K562 (cell line): Measurements from ENCODE around the gene TTC22. TPM values are rescaled to one million over a fixed set of nuclear protein-coding genes. Genes with fewer than 3 reads are reported as not detected.

Experiments
- BHLHE40 ChIP-seq: IDR thresholded peaks from 2 replicates; pipeline ENCODE4 v1.6.1; 2011; ENCODE audit warnings: low read length, improper control_type of control experiment
- BMI1 ChIP-seq: fragments of 150-350 bp; IDR thresholded peaks from 2 replicates; pipeline ENCODE4 v1.6.1; 2014; ENCODE audit warnings: low read length
- CBX3 ChIP-seq, 2 experiments: IDR thresholded peaks; 1 replicate in 1 of 2; 2 replicates in 1 of 2; pipeline ENCODE4 v1.6.1; 2012; ENCODE audit warnings: inconsistent platforms in 2 of 2, low read length in 2 of 2, borderline replicate concordance in 1 of 2, control low read depth in 1 of 2
- CBX5 ChIP-seq: IDR thresholded peaks from 2 replicates; pipeline ENCODE4 v1.6.1; 2014; ENCODE audit warnings: low read depth, borderline replicate concordance
- FOS ChIP-seq: IDR thresholded peaks from 3 replicates; pipeline ENCODE4 v1.6.1; 2011; ENCODE audit not compliant: insufficient read length; ENCODE audit errors: extremely low read depth
- FOXJ3 ChIP-seq: sonication (generic); formaldehyde crosslinking; IDR thresholded peaks from 2 replicates; pipeline ENCODE4 v1.4.0; 2020; ENCODE audit warnings: mild to moderate bottlenecking, missing genetic modification reagents
- KAT8 ChIP-seq: fragments of 450-650 bp; IDR thresholded peaks from 2 replicates; pipeline ENCODE4 v1.6.1; 2016; ENCODE audit warnings: low read depth, mild to moderate bottlenecking
- SP2 ChIP-seq: IDR thresholded peaks from 2 replicates; pipeline ENCODE4 v1.6.1; 2011; ENCODE audit warnings: mild to moderate bottlenecking, low read depth, low read length, moderate library complexity; ENCODE audit not compliant: poor library complexity, severe bottlenecking; ENCODE audit errors: extremely low read depth
- SREBF2 ChIP-seq: sonication (generic); formaldehyde crosslinking; IDR thresholded peaks from 2 replicates; pipeline ENCODE4 v1.4.0; 2020; ENCODE audit warnings: mild to moderate bottlenecking, missing genetic modification reagents
- XRCC4 ChIP-seq: IDR thresholded peaks from one replicate; pipeline ENCODE4 v1.6.1; 2011; ENCODE audit not compliant: insufficient read depth, insufficient read length; ENCODE audit errors: extremely low read depth
- ZNF217 ChIP-seq: sonication (generic); formaldehyde crosslinking; IDR thresholded peaks from 2 replicates; pipeline ENCODE4 v1.8.0; 2022; ENCODE audit warnings: mild to moderate bottlenecking, missing genetic modification reagents
- polyA plus RNA-seq, 8 experiments: library from polyadenylated mRNA; depleted of rRNA in 4 of 8; stranded (reverse) in 5 of 8; unstranded in 3 of 8; fragments of >200 nt; fragmentation: Nextera tagmentation in 2 of 8; fragmentation: Illumina TruSeq in 1 of 8; extraction: Ambion mirVana in 2 of 8; extraction: Trizol in 1 of 8; gene quantifications; 2 replicates each; pipeline versions ENCODE4 v1.2.1 to v1.2.3, GENCODE V29; 2011 to 2014; ENCODE audit warnings: inconsistent platforms in 1 of 8, missing spikeins in 1 of 8
- total RNA-seq, 7 experiments: library from RNA; depleted of rRNA in 6 of 7; stranded (reverse); fragments of >200 nt in 6 of 7; fragmentation: Illumina TruSeq in 2 of 7; extraction: Trizol in 2 of 7; gene quantifications; 2 replicates each; pipeline versions ENCODE4 v1.2.1 to v1.2.3, GENCODE V29; 2011 to 2021; ENCODE audit warnings: low replicate concordance in 1 of 7
- TF ChIP-seq, protein P1 (sequence below), 2 experiments: fragments of 150-350 bp in 1 of 2; IDR thresholded peaks; 2 replicates each; pipeline ENCODE4 v1.6.1; 2012 to 2016; ENCODE audit warnings: low read depth in 2 of 2, low read length in 2 of 2, mild to moderate bottlenecking in 1 of 2, moderate library complexity in 1 of 2
- TF ChIP-seq, protein P2 (sequence below): sonication (generic); formaldehyde crosslinking; IDR thresholded peaks from 2 replicates; pipeline ENCODE4 v1.9.0; 2022; ENCODE audit warnings: mild to moderate bottlenecking, missing genetic modification reagents
- TF ChIP-seq, protein P3 (sequence below), 2 experiments: IDR thresholded peaks; 2 replicates each; pipeline ENCODE4 v1.6.1; 2011; ENCODE audit warnings: borderline replicate concordance in 1 of 2, control low read depth in 1 of 2, low read depth in 1 of 2, low read length in 1 of 2, mild to moderate bottlenecking in 1 of 2, mixed read lengths in 1 of 2, moderate library complexity in 1 of 2; ENCODE audit not compliant: insufficient read depth in 1 of 2, insufficient read length in 1 of 2, poor library complexity in 1 of 2, severe bottlenecking in 1 of 2; ENCODE audit errors: extremely low read depth in 1 of 2
- TF ChIP-seq, protein P4 (sequence below): fragments of 450-650 bp; IDR thresholded peaks from 2 replicates; pipeline ENCODE4 v1.6.1; 2018; ENCODE audit not compliant: partially characterized antibody
- TF ChIP-seq, protein P5 (sequence below): IDR thresholded peaks from 2 replicates; pipeline ENCODE4 v1.6.1; 2012; ENCODE audit warnings: low read depth, low read length, improper control_type of control experiment, borderline replicate concordance

Gene TTC22
- total and polyA plus RNA-seq, 9 of the 15 experiments (the other 6 are each of a cell fraction or from before 2014, with no cell fraction given), result 0.07 TPM; not detected in 8

DNA sequence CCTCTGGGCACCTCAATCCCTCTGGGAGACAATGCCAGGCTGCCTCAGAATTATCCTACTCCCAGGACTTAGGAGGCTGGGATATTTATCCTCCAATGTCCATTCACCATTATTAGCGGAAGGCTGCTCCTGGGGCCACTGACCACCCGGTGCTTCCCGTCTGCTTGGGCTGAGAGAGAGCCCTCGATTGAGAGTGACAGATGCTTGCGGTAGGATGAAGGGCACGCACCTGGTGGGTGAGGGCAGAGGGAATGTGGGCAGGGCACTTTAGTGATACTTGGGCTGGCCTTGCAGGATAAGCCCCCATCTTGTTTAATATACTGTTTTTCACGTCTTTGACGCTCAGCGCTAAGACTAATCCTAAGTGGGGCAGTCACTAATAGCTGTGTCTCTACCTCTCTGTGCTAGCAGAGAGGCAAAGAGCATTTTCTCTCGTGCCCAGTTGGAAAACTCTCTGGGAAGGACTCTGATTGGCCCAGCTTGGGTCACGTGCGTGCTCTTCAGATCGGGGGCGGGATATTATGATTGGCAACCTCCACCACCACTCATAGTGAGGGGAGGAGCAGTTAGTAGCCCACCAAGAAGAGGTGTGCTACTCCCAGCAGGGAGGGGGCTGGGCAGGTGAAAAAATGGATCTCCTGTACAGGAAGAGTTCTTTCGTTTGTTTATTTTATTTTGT is 26.2 kb downstream of the TTC22 start (continued):
- TF ChIP-seq, protein P1, sequence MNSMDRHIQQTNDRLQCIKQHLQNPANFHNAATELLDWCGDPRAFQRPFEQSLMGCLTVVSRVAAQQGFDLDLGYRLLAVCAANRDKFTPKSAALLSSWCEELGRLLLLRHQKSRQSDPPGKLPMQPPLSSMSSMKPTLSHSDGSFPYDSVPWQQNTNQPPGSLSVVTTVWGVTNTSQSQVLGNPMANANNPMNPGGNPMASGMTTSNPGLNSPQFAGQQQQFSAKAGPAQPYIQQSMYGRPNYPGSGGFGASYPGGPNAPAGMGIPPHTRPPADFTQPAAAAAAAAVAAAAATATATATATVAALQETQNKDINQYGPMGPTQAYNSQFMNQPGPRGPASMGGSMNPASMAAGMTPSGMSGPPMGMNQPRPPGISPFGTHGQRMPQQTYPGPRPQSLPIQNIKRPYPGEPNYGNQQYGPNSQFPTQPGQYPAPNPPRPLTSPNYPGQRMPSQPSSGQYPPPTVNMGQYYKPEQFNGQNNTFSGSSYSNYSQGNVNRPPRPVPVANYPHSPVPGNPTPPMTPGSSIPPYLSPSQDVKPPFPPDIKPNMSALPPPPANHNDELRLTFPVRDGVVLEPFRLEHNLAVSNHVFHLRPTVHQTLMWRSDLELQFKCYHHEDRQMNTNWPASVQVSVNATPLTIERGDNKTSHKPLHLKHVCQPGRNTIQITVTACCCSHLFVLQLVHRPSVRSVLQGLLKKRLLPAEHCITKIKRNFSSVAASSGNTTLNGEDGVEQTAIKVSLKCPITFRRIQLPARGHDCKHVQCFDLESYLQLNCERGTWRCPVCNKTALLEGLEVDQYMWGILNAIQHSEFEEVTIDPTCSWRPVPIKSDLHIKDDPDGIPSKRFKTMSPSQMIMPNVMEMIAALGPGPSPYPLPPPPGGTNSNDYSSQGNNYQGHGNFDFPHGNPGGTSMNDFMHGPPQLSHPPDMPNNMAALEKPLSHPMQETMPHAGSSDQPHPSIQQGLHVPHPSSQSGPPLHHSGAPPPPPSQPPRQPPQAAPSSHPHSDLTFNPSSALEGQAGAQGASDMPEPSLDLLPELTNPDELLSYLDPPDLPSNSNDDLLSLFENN (IDR thresholded peaks at IDR 0.05; ENCODE audit: low read depth in 2 of 2, low read length in 2 of 2), result no peak
- TF ChIP-seq ZNF217 (CRISPR knock-in tag), result no peak
- TF ChIP-seq, protein P2, sequence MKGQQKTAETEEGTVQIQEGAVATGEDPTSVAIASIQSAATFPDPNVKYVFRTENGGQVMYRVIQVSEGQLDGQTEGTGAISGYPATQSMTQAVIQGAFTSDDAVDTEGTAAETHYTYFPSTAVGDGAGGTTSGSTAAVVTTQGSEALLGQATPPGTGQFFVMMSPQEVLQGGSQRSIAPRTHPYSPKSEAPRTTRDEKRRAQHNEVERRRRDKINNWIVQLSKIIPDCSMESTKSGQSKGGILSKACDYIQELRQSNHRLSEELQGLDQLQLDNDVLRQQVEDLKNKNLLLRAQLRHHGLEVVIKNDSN, result peak; percentile 94
- TF ChIP-seq CBX3 (IDR thresholded peaks at IDR 0.05; ENCODE audit: borderline replicate concordance in 1 of 2, low read length in 2 of 2), result no peak
- no peak for TF ChIP-seq BMI1
- no peak for TF ChIP-seq CBX5
- TF ChIP-seq, protein P3, sequence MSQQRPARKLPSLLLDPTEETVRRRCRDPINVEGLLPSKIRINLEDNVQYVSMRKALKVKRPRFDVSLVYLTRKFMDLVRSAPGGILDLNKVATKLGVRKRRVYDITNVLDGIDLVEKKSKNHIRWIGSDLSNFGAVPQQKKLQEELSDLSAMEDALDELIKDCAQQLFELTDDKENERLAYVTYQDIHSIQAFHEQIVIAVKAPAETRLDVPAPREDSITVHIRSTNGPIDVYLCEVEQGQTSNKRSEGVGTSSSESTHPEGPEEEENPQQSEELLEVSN (IDR thresholded peaks at IDR 0.05; ENCODE audit: borderline replicate concordance in 1 of 2, extremely low read depth in 1 of 2, insufficient read depth in 1 of 2, insufficient read length in 1 of 2, low read depth in 1 of 2, low read length in 1 of 2, poor library complexity in 1 of 2, severe bottlenecking in 1 of 2), result peak in 1 of 2 experiments; percentile 22
- TF ChIP-seq SP2, result peak; percentile 59
- TF ChIP-seq, protein P4, sequence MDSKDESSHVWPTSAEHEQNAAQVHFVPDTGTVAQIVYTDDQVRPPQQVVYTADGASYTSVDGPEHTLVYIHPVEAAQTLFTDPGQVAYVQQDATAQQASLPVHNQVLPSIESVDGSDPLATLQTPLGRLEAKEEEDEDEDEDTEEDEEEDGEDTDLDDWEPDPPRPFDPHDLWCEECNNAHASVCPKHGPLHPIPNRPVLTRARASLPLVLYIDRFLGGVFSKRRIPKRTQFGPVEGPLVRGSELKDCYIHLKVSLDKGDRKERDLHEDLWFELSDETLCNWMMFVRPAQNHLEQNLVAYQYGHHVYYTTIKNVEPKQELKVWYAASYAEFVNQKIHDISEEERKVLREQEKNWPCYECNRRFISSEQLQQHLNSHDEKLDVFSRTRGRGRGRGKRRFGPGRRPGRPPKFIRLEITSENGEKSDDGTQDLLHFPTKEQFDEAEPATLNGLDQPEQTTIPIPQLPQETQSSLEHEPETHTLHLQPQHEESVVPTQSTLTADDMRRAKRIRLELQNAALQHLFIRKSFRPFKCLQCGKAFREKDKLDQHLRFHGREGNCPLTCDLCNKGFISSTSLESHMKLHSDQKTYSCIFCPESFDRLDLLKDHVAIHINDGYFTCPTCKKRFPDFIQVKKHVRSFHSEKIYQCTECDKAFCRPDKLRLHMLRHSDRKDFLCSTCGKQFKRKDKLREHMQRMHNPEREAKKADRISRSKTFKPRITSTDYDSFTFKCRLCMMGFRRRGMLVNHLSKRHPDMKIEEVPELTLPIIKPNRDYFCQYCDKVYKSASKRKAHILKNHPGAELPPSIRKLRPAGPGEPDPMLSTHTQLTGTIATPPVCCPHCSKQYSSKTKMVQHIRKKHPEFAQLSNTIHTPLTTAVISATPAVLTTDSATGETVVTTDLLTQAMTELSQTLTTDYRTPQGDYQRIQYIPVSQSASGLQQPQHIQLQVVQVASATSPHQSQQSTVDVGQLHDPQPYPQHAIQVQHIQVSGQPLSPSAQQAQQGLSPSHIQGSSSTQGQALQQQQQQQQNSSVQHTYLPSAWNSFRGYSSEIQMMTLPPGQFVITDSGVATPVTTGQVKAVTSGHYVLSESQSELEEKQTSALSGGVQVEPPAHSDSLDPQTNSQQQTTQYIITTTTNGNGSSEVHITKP, result no peak
- no peak for TF ChIP-seq XRCC4
- no peak for TF ChIP-seq FOXJ3
- TF ChIP-seq BHLHE40, result peak; percentile 79
- peak; percentile 73 for TF ChIP-seq FOS
- no peak for TF ChIP-seq SREBF2 (CRISPR knock-in tag)
- TF ChIP-seq, protein P5, sequence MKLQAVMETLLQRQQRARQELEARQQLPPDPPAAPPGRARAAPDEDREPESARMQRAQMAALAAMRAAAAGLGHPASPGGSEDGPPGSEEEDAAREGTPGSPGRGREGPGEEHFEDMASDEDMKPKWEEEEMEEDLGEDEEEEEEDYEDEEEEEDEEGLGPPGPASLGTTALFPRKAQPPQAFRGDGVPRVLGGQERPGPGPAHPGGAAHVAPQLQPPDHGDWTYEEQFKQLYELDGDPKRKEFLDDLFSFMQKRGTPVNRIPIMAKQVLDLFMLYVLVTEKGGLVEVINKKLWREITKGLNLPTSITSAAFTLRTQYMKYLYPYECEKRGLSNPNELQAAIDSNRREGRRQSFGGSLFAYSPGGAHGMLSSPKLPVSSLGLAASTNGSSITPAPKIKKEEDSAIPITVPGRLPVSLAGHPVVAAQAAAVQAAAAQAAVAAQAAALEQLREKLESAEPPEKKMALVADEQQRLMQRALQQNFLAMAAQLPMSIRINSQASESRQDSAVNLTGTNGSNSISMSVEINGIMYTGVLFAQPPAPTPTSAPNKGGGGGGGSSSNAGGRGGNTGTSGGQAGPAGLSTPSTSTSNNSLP, result no peak
- TF ChIP-seq KAT8, result no peak
